ENCODE measurements around the gene C5orf15. TPM values are rescaled to one million over a fixed set of nuclear protein-coding genes. Genes with fewer than 3 reads are reported as not detected.

C5orf15 gene
- 44.5 TPM for polyA plus RNA-seq (2013, experiment 1 of 2; ENCODE audit: insufficient read length)
- 48.2 TPM for polyA plus RNA-seq (2013, experiment 2 of 2; ENCODE audit: insufficient read length)

- DNase-seq, result peak; percentile 98
Measured at GRCh38 chr5:133968204-133968980, at the start of gene C5orf15. Gene C5orf15 (minus strand): TSS chr5:133968625. CDS start chr5:133968584, 41 bp downstream.

DNA sequence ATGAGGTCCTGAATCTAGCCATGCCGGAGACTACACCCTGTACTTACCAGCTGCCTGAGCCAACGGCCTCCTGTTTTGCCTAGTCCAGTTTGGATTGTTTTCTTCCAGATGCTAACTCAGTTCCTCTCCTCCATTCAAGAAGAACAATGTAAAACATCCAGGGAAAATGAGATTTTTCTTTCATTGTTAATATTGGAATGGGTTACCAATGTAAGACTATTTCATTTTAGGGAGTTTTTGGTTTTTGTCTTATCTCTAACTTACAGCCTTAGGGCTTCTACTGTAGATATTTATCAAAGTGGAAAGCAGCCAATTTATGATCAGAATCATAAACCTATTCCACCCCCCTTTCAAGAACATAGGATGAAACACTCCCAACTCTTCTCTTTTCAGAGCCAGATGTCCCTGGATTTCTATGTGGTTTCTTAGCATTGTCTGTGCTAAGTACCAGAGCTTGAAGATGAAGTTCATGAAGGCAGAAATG, 39.9 kb upstream of the C5orf15 start:
- no peak for DNase-seq

DNA sequence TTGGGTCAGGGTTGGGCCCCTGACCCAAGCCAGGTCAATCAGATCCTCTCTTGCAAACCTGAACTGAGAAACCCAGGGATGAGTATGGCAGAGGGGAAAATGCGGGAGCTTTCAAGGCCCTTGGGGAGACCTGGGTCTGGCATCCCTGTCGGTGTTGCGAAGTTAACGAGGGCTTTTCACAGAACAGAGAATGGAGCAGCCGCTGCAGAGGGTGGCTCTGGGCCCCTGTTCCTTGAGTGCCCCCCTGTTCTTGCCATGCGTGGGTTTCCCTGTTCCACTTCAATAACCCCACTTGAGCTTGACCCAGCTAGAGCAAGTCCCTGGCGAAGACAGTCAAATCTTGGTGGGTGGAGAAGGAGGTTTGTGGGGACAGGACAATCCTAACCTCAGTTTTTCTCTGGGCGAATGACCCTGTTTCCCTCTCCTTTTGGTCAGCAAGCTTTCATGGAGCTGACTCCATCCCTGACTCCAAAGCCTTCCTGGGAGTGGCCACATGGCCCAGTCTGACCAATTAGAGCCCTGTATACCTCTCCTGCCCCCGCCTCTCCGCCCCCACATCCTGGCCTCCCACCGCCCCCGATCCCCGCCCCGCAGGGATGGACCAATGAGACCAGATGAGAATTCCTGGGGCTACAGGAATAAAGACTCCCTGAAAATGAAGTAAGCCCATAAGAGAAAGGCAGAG, 39.3 kb upstream of the C5orf15 start:
- DNase-seq, result peak; percentile 30

- no peak for DNase-seq
Measured at GRCh38 chr5:134006115-134006514, 37.7 kb upstream of the C5orf15 start.

- peak; percentile 30 for DNase-seq
Measured at GRCh38 chr5:134005417-134006061, 37.1 kb upstream of the C5orf15 start.

DNA sequence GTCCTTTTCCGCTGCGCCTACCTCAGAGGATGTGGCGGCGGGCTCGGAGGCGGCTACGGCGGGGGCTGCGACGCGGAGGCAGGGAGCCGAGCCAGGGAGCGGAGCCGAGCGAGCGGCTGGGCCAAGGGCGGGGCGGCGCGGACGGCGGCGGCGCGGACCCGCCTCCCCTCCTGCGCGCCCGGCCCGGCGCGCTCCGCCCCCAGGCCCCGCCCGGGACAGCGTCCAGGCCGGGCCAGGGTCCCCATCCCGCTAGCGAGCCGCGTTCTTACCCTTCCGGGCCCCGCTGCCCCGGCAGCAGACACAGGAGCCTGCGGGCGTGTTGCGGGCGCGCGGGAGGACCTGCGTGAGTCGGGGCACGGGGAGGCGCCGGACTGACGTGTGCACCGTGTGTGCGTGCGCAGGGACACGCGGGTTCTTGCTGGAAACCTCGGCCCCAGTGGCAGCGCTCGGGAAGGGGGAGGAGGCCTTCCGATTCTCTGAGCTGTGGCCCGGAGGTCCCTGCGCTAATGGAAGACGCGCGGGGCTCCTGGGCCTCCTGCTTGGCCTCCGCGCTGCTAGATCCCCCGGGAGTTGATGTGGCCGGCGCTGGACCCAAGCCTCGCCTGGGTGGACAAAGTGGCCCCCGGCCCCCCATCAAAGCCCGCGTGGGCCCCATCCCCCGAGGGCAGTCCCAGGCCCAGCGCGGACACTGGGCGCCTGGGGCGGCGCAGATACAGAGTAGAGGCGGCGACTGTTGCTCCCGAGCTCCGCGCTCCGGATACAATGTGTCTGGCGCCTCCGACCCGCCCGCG, 36.4 kb upstream of the C5orf15 start, which contains the start of gene VDAC1:
TSS of gene VDAC1 (minus strand) at position 350 of the 791 bp plus-strand sequence. CDS start 11,963 bp downstream, outside the sequence.
- DNase-seq, result peak; percentile 92

DNA sequence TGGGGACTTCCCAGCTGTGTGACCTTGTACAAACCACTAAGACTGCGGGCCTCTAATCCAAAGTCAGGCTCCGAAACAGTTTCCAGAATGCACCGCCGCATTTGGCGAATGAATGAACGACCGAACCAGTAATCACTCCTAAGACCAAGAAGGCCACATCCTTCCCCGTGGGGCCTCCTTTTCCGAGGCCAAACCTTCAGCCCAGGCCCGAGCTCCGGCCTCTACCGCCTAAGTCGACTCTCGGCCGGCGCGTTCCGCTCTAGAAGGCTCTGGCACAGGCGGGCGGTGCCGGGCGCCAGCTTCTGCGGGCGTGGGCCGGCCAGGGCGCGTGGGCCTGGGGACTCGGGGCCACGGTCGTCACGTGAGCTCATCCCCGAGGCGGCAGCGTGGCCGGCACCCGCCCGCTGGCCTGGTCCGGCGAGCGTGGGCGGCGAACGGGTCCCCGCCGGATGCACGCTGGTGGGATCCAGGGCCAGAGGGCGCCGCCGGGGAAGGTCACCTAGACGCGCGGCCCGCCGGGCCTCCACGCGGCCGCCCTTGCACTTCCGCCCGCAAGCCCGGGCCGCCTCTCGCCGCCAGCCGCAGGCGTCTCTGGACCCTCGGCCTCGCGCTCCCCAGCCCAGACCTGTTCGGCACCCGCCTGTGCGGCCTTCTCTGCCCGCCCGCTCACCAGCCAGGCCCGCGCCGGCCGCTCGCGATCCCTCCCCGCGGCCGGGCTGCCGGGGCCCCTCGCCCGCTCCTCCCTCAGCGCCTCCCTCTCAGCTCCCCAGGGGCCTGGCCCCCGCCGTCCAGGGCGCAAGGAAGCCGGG, 35.6 kb upstream of the C5orf15 start:
- DNase-seq, result peak; percentile 43

GRCh38 chr5:134003064-134003816, 34.8 kb upstream of the C5orf15 start:
- DNase-seq, result peak; percentile 9

- DNase-seq, result no peak
Measured at GRCh38 chr5:134001938-134002731, 33.7 kb upstream of the C5orf15 start.

DNA sequence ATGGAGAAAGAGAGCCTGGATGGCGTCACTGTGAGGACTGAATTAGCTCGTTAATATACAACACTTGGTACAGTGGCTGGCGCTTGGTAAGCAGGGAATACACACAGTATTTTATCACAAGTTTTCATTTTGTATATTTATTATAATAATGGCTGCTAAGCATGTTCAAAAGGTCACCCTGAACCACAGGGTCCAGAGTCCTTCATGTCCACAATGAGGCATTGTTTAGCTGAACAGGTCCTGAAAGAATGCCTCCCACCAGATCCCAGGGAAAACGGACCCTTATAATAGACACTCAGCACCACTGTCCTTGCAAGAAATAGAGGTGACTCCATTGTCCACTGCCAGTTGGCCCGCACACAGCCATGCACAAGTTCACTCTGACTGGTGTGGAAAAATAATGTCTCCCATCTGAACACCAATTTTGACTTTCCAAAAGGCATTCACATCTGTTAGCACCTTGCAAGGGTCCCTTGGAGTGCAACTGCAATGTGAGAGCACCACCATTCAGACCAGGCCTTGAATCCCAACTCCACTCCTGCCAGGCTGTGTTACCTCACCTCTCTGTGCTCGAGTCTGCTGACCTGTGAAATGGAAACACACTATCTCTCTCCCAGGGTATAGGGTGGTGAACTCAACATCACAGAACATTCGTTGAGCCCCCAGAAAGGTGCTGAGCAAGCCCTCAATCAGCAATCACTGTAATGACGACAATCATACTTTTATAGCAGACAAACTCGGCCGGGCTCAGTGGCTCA, 32.5 kb upstream of the C5orf15 start:
- no peak for DNase-seq

DNA sequence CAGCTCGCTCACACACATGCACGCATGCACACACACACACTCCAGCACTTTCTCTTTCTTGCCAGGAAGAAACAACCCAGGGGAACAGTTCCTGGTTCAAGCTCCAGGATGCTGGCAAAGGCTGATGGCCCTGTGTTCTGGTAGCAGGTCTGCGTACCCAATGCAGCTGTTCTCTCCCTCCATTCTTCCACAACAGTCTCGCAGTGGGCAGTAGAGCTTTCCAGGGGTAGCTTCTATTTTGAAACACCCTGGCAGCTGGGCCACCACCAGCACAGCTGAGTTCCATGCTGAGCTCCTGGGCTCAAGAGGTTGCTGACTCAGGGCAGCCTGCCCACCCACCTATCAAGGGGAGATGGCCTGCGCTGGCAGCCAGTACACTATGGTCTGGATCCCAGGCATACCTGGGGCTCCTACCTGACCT, 31.7 kb upstream of the C5orf15 start:
- no peak for DNase-seq

- no peak for DNase-seq
Measured at GRCh38 chr5:133998807-133999206, 30.4 kb upstream of the C5orf15 start.

DNA sequence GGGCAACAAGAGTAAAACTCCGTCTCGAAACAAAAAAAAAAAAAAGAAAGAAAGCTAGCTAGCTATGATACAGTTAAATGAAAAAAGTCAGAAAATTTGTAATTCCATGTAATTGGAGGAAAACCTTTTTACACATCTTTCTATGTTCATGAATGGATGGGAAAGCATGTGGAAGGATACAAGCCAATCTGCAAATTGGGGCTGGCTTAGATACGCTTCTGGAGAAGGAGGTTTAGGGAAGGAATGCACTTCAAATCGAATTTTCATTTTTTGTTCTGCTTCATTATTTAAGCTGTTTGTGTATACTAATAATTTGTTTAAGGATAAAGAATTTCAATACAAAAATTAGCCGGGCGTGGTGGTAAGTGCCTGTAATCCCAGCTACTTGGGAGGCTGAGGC, 29.6 kb upstream of the C5orf15 start:
- no peak for DNase-seq

GRCh38 chr5:133996683-133997252, 28.3 kb upstream of the C5orf15 start:
- peak; percentile 12 for DNase-seq

GRCh38 chr5:133995883-133996563, 27.6 kb upstream of the C5orf15 start:
- peak; percentile 6 for DNase-seq

DNA sequence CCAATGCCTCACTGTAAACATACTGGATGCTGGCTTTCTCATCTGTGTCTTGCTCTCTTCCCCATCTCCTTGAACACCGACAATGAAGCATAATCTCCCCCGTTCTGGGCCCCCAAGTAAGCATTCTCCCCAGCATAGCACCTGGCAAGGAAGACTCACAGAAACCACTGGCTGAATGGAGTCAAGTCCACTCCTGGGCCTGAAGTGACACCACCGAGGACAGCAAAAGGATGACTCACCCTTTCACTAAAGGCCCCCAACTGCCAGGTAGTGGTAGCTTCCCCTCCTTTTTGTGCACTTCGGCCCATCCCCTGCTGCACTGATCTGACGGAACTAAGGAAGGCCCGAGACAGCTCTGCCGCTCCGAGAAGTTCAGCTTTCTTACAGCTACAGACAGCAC, 26.9 kb upstream of the C5orf15 start:
- peak; percentile 27 for DNase-seq

GRCh38 chr5:133994990-133995333, 26.5 kb upstream of the C5orf15 start:
- no peak for DNase-seq

Data from fibroblast of skin of back (primary cell).